Measurements from ENCODE around the gene PRRC2C.

The PRRC2C gene

DNA sequence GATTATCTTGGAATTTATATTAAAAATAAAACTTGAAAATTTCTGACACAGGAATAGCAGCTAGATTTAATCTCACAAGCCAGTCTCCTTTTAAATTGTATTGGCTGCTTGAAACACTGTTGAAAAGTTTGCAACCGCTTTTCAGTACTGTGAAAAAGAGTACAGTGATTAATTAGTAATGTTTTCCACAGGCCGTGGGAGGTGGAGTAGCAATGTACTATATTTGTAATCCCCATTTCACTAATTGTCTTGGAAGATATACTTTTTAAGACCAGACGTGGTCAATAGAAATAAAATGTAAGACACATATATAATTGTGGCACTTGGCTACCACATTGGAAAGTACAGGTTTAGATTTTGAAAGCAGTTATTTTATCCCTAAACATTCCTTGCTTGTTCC lies 95.9 kb downstream of the PRRC2C start:
- Histone ChIP-seq H3K36me3 (ENCODE audit: control insufficient read depth in 2 of 2, insufficient read depth in 2 of 2, low read length in 2 of 2) (peaks cover 73 to 76% of the 10 kb centered on the region in 2 donors), H3K4me1 (ENCODE audit: control insufficient read depth in 2 of 2, insufficient read depth in 2 of 2, low read length in 2 of 2) (no peaks in the 10 kb centered on the region), H3K4me3 (ENCODE audit: low read length in 2 of 2) (no peak overlapping the region), H3K9me3 (ENCODE audit: control insufficient read depth in 2 of 2, low read length in 2 of 2) (no peaks in the 10 kb centered on the region), H3K27ac (ENCODE audit: low read depth in 2 of 2, low read length in 2 of 2) (no peak overlapping the region), H3K9ac (ENCODE audit: low read depth in 1 of 2, low read length in 2 of 2) (no peak overlapping the region), H3K27me3 (ENCODE audit: control insufficient read depth in 2 of 2, insufficient read depth in 2 of 2, low read length in 2 of 2) (no peaks in the 10 kb centered on the region)

DNA sequence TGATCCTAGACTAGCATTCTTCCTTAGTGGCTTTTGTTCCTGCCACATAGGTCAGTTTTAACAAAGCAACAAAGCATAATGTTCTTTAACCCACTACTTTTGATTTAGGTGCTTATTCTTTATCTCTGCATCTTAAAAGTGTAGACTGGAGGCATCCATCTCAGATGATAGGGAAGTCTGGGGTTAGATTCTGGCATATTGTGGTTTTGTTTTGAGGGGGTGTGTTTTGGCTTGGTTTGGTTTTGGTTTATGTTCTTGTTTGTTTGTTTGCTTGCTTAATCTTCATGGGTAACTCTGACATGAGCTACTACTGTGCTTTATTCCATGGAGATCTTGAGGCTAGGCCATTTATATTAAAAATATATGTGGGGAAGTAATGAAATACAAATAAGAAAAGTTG lies 96.4 kb downstream of the PRRC2C start:
- H3K9ac ChIP-seq (ENCODE audit: low read depth in 1 of 2, low read length in 2 of 2), result no peak overlapping the region
- H3K4me3 ChIP-seq (ENCODE audit: low read length in 2 of 2), result no peak overlapping the region
- H3K27ac ChIP-seq (ENCODE audit: low read depth in 2 of 2, low read length in 2 of 2), result no peak overlapping the region
- no peaks in the 10 kb centered on the region for H3K9me3 ChIP-seq (ENCODE audit: control insufficient read depth in 2 of 2, low read length in 2 of 2)
- no peaks in the 10 kb centered on the region for H3K27me3 ChIP-seq (ENCODE audit: control insufficient read depth in 2 of 2, insufficient read depth in 2 of 2, low read length in 2 of 2)
- no peaks in the 10 kb centered on the region for H3K4me1 ChIP-seq (ENCODE audit: control insufficient read depth in 2 of 2, insufficient read depth in 2 of 2, low read length in 2 of 2)
- peaks cover 71 to 75% of the 10 kb centered on the region in 2 donors for H3K36me3 ChIP-seq (ENCODE audit: control insufficient read depth in 2 of 2, insufficient read depth in 2 of 2, low read length in 2 of 2)

DNA sequence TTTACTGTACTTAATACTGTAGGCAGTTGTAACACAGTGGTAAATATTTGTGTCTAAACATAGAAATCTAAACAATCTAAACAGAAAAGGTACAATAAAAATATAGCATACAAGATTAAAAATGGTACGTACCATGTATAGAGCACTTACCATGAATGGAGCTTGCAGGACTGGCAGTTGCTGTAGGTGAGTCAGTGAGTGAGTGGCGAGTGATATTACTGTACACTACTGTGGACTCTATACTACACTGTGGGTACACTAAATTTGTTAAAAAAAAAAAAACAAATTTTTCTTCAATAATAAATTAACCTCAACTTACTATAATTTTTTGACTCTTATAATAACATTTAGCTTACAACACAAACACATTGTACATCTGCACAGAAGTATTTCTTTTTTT lies 97.3 kb downstream of the PRRC2C start:
- Histone ChIP-seq H3K36me3 (ENCODE audit: control insufficient read depth in 2 of 2, insufficient read depth in 2 of 2, low read length in 2 of 2) (peaks cover 72 to 77% of the 10 kb centered on the region in 2 donors), H3K4me3 (ENCODE audit: low read length in 2 of 2) (no peak overlapping the region), H3K27ac (ENCODE audit: low read depth in 2 of 2, low read length in 2 of 2) (no peak overlapping the region), H3K9ac (ENCODE audit: low read depth in 1 of 2, low read length in 2 of 2) (no peak overlapping the region), H3K9me3 (ENCODE audit: control insufficient read depth in 2 of 2, low read length in 2 of 2) (no peaks in the 10 kb centered on the region), H3K27me3 (ENCODE audit: control insufficient read depth in 2 of 2, insufficient read depth in 2 of 2, low read length in 2 of 2) (no peaks in the 10 kb centered on the region), H3K4me1 (ENCODE audit: control insufficient read depth in 2 of 2, insufficient read depth in 2 of 2, low read length in 2 of 2) (no peaks in the 10 kb centered on the region)

- no peak overlapping the region for H3K4me3 ChIP-seq (ENCODE audit: low read length in 2 of 2)
- no peaks in the 10 kb centered on the region for H3K27me3 ChIP-seq (ENCODE audit: control insufficient read depth in 2 of 2, insufficient read depth in 2 of 2, low read length in 2 of 2)
- H3K9ac ChIP-seq (ENCODE audit: low read depth in 1 of 2, low read length in 2 of 2), result no peak overlapping the region
- H3K36me3 ChIP-seq (ENCODE audit: control insufficient read depth in 2 of 2, insufficient read depth in 2 of 2, low read length in 2 of 2), result peaks cover 72 to 76% of the 10 kb centered on the region in 2 donors
- no peaks in the 10 kb centered on the region for H3K4me1 ChIP-seq (ENCODE audit: control insufficient read depth in 2 of 2, insufficient read depth in 2 of 2, low read length in 2 of 2)
- no peaks in the 10 kb centered on the region for H3K9me3 ChIP-seq (ENCODE audit: control insufficient read depth in 2 of 2, low read length in 2 of 2)
- no peak overlapping the region for H3K27ac ChIP-seq (ENCODE audit: low read depth in 2 of 2, low read length in 2 of 2)
These were observed 98.4 kb downstream of the PRRC2C start for GRCh38 chr1:171583591-171584201.

DNA sequence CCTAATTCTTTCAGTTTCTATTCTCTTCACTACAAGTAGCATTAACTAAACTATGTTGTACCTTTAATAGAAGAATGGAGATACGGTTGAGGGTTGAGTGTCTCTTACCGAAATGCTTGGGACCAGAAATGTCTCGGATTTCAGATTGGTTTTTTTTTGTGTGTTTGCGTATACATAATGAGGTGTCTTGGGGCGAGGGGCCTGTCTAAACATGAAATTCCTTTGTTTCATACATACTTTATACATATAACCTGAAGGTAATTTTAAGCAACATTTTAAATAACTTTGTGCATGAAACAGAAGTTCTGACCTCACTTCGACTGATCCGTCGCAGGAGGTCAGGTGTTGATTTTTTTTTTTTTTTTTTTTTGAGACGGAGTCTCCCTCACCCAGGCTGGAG lies 100.4 kb downstream of the PRRC2C start:
- Histone ChIP-seq H3K4me3 (ENCODE audit: low read length in 2 of 2) (no peak overlapping the region), H3K27me3 (ENCODE audit: control insufficient read depth in 2 of 2, insufficient read depth in 2 of 2, low read length in 2 of 2) (no peaks in the 10 kb centered on the region), H3K9ac (ENCODE audit: low read depth in 1 of 2, low read length in 2 of 2) (no peak overlapping the region), H3K27ac (ENCODE audit: low read depth in 2 of 2, low read length in 2 of 2) (no peak overlapping the region), H3K9me3 (ENCODE audit: control insufficient read depth in 2 of 2, low read length in 2 of 2) (no peaks in the 10 kb centered on the region), H3K36me3 (ENCODE audit: control insufficient read depth in 2 of 2, insufficient read depth in 2 of 2, low read length in 2 of 2) (peaks cover 72 to 76% of the 10 kb centered on the region in 2 donors), H3K4me1 (ENCODE audit: control insufficient read depth in 2 of 2, insufficient read depth in 2 of 2, low read length in 2 of 2) (no peaks in the 10 kb centered on the region)

DNA sequence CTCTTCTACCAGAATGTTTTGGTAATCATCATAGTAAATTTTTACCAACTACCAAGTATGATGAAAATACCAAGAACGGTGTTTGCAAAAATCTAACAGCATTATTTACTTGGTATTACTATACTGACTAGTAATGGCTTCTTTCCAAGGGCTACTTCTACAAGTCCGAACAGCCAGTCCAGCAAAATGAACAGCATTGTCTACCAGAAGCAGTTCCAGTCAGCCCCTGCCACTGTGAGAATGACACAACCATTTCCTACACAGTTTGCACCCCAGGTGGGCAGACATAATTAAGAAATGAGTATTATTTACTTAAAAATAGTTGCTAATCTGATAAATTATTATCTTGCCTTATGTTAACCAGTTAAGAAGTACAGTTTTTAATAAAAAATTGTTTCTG lies 102.9 kb downstream of the PRRC2C start:
- no peaks in the 10 kb centered on the region for H3K4me1 ChIP-seq (ENCODE audit: control insufficient read depth in 2 of 2, insufficient read depth in 2 of 2, low read length in 2 of 2)
- no peaks in the 10 kb centered on the region for H3K9me3 ChIP-seq (ENCODE audit: control insufficient read depth in 2 of 2, low read length in 2 of 2)
- H3K36me3 ChIP-seq (ENCODE audit: control insufficient read depth in 2 of 2, insufficient read depth in 2 of 2, low read length in 2 of 2), result peaks cover 75 to 76% of the 10 kb centered on the region in 2 donors
- H3K4me3 ChIP-seq (ENCODE audit: low read length in 2 of 2), result no peak overlapping the region
- no peak overlapping the region for H3K27ac ChIP-seq (ENCODE audit: low read depth in 2 of 2, low read length in 2 of 2)
- H3K27me3 ChIP-seq (ENCODE audit: control insufficient read depth in 2 of 2, insufficient read depth in 2 of 2, low read length in 2 of 2), result no peaks in the 10 kb centered on the region
- no peak overlapping the region for H3K9ac ChIP-seq (ENCODE audit: low read depth in 1 of 2, low read length in 2 of 2)

- Histone ChIP-seq H3K9ac (ENCODE audit: low read depth in 1 of 2, low read length in 2 of 2) (no peak overlapping the region), H3K27me3 (ENCODE audit: control insufficient read depth in 2 of 2, insufficient read depth in 2 of 2, low read length in 2 of 2) (no peaks in the 10 kb centered on the region), H3K4me3 (ENCODE audit: low read length in 2 of 2) (no peak overlapping the region), H3K27ac (ENCODE audit: low read depth in 2 of 2, low read length in 2 of 2) (no peak overlapping the region), H3K9me3 (ENCODE audit: control insufficient read depth in 2 of 2, low read length in 2 of 2) (no peaks in the 10 kb centered on the region), H3K36me3 (ENCODE audit: control insufficient read depth in 2 of 2, insufficient read depth in 2 of 2, low read length in 2 of 2) (peaks cover 57 to 59% of the 10 kb centered on the region in 2 donors), H3K4me1 (ENCODE audit: control insufficient read depth in 2 of 2, insufficient read depth in 2 of 2, low read length in 2 of 2) (no peaks in the 10 kb centered on the region)
These were observed 104.7 kb downstream of the PRRC2C start for GRCh38 chr1:171590022-171590421.

GRCh38 chr1:171595324-171595723 lies 110.0 kb downstream of the PRRC2C start:
- Histone ChIP-seq H3K27ac (ENCODE audit: low read depth in 2 of 2, low read length in 2 of 2) (no peak overlapping the region), H3K36me3 (ENCODE audit: control insufficient read depth in 2 of 2, insufficient read depth in 2 of 2, low read length in 2 of 2) (peaks cover 19 to 20% of the 10 kb centered on the region in 2 donors), H3K9me3 (ENCODE audit: control insufficient read depth in 2 of 2, low read length in 2 of 2) (no peaks in the 10 kb centered on the region), H3K27me3 (ENCODE audit: control insufficient read depth in 2 of 2, insufficient read depth in 2 of 2, low read length in 2 of 2) (no peaks in the 10 kb centered on the region), H3K4me1 (ENCODE audit: control insufficient read depth in 2 of 2, insufficient read depth in 2 of 2, low read length in 2 of 2) (no peaks in the 10 kb centered on the region), H3K4me3 (ENCODE audit: low read length in 2 of 2) (no peak overlapping the region), H3K9ac (ENCODE audit: low read depth in 1 of 2, low read length in 2 of 2) (no peak overlapping the region)

- no peaks in the 10 kb centered on the region for H3K9me3 ChIP-seq (ENCODE audit: control insufficient read depth in 2 of 2, low read length in 2 of 2)
- no peak overlapping the region for H3K9ac ChIP-seq (ENCODE audit: low read depth in 1 of 2, low read length in 2 of 2)
- no peaks in the 10 kb centered on the region for H3K27me3 ChIP-seq (ENCODE audit: control insufficient read depth in 2 of 2, insufficient read depth in 2 of 2, low read length in 2 of 2)
- H3K4me3 ChIP-seq (ENCODE audit: low read length in 2 of 2), result no peak overlapping the region
- H3K4me1 ChIP-seq (ENCODE audit: control insufficient read depth in 2 of 2, insufficient read depth in 2 of 2, low read length in 2 of 2), result no peaks in the 10 kb centered on the region
- H3K36me3 ChIP-seq (ENCODE audit: control insufficient read depth in 2 of 2, insufficient read depth in 2 of 2, low read length in 2 of 2), result peaks cover 14 to 15% of the 10 kb centered on the region in 2 donors
- no peak overlapping the region for H3K27ac ChIP-seq (ENCODE audit: low read depth in 2 of 2, low read length in 2 of 2)
These were observed 110.8 kb downstream of the PRRC2C start for GRCh38 chr1:171596119-171596518.

- no peak overlapping the region for H3K4me3 ChIP-seq (ENCODE audit: low read length in 2 of 2)
- peaks cover 8 to 10% of the 10 kb centered on the region in 2 donors for H3K36me3 ChIP-seq (ENCODE audit: control insufficient read depth in 2 of 2, insufficient read depth in 2 of 2, low read length in 2 of 2)
- H3K4me1 ChIP-seq (ENCODE audit: control insufficient read depth in 2 of 2, insufficient read depth in 2 of 2, low read length in 2 of 2), result no peaks in the 10 kb centered on the region
- no peak overlapping the region for H3K27ac ChIP-seq (ENCODE audit: low read depth in 2 of 2, low read length in 2 of 2)
- no peak overlapping the region for H3K9ac ChIP-seq (ENCODE audit: low read depth in 1 of 2, low read length in 2 of 2)
- H3K9me3 ChIP-seq (ENCODE audit: control insufficient read depth in 2 of 2, low read length in 2 of 2), result no peaks in the 10 kb centered on the region
- no peaks in the 10 kb centered on the region for H3K27me3 ChIP-seq (ENCODE audit: control insufficient read depth in 2 of 2, insufficient read depth in 2 of 2, low read length in 2 of 2)
These were observed 111.4 kb downstream of the PRRC2C start for GRCh38 chr1:171596705-171597104.

DNA sequence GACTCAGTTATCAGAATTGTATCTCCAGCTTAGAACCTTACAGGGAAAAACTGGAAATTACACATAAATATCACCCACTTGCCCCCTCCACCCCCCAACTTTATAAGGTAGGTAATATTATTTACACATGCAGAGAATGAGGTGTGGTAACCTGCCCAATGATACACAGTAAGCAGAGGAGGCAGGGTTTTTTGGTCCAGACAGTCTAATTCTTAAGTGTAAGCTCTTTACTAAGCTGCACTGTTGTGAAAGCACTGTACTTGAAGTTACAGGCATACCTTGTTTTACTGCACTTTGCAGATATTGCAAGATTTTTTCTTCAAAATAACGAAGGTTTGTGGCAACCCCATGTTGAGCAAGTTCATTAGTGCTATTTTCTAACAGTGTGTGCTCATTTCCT lies 111.9 kb downstream of the PRRC2C start:
- Histone ChIP-seq H3K36me3 (ENCODE audit: control insufficient read depth in 2 of 2, insufficient read depth in 2 of 2, low read length in 2 of 2) (peaks cover 3 to 5% of the 10 kb centered on the region in 2 donors), H3K27me3 (ENCODE audit: control insufficient read depth in 2 of 2, insufficient read depth in 2 of 2, low read length in 2 of 2) (no peaks in the 10 kb centered on the region), H3K4me1 (ENCODE audit: control insufficient read depth in 2 of 2, insufficient read depth in 2 of 2, low read length in 2 of 2) (no peaks in the 10 kb centered on the region), H3K4me3 (ENCODE audit: low read length in 2 of 2) (no peak overlapping the region), H3K27ac (ENCODE audit: low read depth in 2 of 2, low read length in 2 of 2) (no peak overlapping the region), H3K9me3 (ENCODE audit: control insufficient read depth in 2 of 2, low read length in 2 of 2) (no peaks in the 10 kb centered on the region), H3K9ac (ENCODE audit: low read depth in 1 of 2, low read length in 2 of 2) (no peak overlapping the region)
